Calu3 (cell line): ENCODE results near the gene C3orf62. TPM values are rescaled to one million over a fixed set of nuclear protein-coding genes. Genes with fewer than 3 reads are reported as not detected.
"Not testable (repeated sequence)": the region's sequence is repeated elsewhere in the genome, so short reads cannot be mapped to it uniquely, and the experiment has no call there.

Experiments
- BruUV-seq: library from RNA; stranded (reverse); fragments of 400-500 nt; replicated peaks from 2 replicates; lab custom pipeline; 2021; lab: Mats Ljungman, UMichigan
- CTCF ChIA-PET: fragments of 300-600 bp; sonication (Branson Sonifier 250); formaldehyde crosslinking; loops from one replicate; lab custom pipeline; 2022; ENCODE audit warnings: antibody characterized with exemption; lab: Charles Lee
- DNase-seq: peaks from one replicate; pipeline ENCODE4 v3.0.0; 2022
- H3K27ac Mint-ChIP-seq: one replicate; pipeline ENCODE4 v1.8.0; 2022; ENCODE audit warnings: mixed read lengths; ENCODE audit not compliant: unreplicated experiment
- H3K27me3 Mint-ChIP-seq: one replicate; pipeline ENCODE4 v1.8.0; 2022; ENCODE audit warnings: mixed read lengths; ENCODE audit not compliant: unreplicated experiment
- H3K36me3 Mint-ChIP-seq: one replicate; pipeline ENCODE4 v1.8.0; 2022; ENCODE audit warnings: mild to moderate bottlenecking, moderate library complexity, mixed read lengths; ENCODE audit not compliant: insufficient read depth, unreplicated experiment
- H3K4me1 Mint-ChIP-seq: one replicate; pipeline ENCODE4 v1.8.0; 2022; ENCODE audit warnings: mild to moderate bottlenecking, low read depth, mixed read lengths; ENCODE audit not compliant: unreplicated experiment
- H3K4me3 Mint-ChIP-seq: one replicate; pipeline ENCODE4 v1.8.0; 2022; ENCODE audit warnings: mild to moderate bottlenecking, low read depth, moderate library complexity, mixed read lengths; ENCODE audit not compliant: unreplicated experiment
- H3K9me3 Mint-ChIP-seq: one replicate; pipeline ENCODE4 v1.8.0; 2022; ENCODE audit warnings: low read depth, mixed read lengths; ENCODE audit not compliant: unreplicated experiment
- intact Hi-C: fragments of 100-400 bp; cut with micrococcal nuclease; formaldehyde crosslinking; loops from one replicate; pipeline ENCODE4 v1.10.0; 2022; ENCODE audit not compliant: unreplicated experiment
- total RNA-seq: library from RNA; stranded (reverse); gene quantifications from 2 replicates; pipeline ENCODE4 v1.2.3, GENCODE V29; 2022
- TF ChIP-seq, protein P1 (sequence below): fragments of 200-600 bp; IDR thresholded peaks from one replicate; pipeline ENCODE4 v1.8.0; 2022; ENCODE audit warnings: antibody characterized with exemption; ENCODE audit not compliant: unreplicated experiment

C3orf62 gene
- total RNA-seq, 1 experiment from 2014 or later: 6.7 TPM

DNA sequence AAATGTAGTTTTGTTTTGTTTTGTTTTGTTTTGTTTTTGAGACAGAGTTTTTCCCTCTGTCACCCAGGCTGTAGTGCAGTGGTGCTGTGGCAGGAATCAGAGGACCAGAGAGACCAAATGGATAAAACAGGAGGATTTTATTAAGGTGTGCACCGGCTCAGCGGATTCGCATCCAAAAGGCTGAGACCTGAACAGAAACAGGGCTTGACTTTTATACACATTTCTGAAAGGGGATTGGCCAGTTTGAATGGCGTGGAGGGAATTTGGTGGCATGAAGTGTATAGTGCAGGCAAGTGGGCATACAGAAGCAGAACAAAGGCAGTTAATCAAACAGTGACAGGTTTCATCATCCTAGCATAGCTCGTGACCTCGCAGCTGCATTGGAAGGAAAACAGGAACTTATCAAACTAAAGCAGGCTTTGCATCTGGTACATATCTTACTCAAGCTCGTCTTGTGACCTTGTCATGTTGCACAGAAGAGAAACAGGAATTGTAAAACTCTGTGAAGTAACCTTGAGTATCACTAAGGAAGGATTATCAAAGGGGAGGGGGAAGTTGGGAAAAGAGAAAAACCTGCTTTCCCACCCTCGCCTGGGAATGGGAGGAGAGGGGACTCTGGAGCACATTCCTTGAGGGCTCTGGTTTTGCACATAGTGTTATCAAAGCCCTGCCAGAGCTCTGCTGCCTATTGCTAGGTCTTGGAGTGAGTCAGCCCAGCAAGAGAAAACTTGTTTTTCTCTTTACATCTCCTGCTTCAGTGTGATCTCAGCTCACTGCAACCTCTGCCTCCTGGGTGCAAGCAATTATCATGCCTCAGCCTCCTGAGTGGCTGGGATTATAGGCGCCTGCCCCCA, 38.5 kb downstream of the C3orf62 start:
- Mint-ChIP-seq H3K27ac (no peak overlapping the region), H3K27me3 (no peaks in the 10 kb centered on the region), H3K4me1 (no peaks in the 10 kb centered on the region), H3K36me3 (no peaks in the 10 kb centered on the region), H3K9me3 (no peaks in the 10 kb centered on the region), H3K4me3 (no peak overlapping the region)
- TF ChIP-seq, protein P1, sequence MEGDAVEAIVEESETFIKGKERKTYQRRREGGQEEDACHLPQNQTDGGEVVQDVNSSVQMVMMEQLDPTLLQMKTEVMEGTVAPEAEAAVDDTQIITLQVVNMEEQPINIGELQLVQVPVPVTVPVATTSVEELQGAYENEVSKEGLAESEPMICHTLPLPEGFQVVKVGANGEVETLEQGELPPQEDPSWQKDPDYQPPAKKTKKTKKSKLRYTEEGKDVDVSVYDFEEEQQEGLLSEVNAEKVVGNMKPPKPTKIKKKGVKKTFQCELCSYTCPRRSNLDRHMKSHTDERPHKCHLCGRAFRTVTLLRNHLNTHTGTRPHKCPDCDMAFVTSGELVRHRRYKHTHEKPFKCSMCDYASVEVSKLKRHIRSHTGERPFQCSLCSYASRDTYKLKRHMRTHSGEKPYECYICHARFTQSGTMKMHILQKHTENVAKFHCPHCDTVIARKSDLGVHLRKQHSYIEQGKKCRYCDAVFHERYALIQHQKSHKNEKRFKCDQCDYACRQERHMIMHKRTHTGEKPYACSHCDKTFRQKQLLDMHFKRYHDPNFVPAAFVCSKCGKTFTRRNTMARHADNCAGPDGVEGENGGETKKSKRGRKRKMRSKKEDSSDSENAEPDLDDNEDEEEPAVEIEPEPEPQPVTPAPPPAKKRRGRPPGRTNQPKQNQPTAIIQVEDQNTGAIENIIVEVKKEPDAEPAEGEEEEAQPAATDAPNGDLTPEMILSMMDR: no peak
- no peak for DNase-seq
- BruUV-seq: no TSS peak
- intact Hi-C loops: no loop called here
- CTCF ChIA-PET: no interaction called here

DNA sequence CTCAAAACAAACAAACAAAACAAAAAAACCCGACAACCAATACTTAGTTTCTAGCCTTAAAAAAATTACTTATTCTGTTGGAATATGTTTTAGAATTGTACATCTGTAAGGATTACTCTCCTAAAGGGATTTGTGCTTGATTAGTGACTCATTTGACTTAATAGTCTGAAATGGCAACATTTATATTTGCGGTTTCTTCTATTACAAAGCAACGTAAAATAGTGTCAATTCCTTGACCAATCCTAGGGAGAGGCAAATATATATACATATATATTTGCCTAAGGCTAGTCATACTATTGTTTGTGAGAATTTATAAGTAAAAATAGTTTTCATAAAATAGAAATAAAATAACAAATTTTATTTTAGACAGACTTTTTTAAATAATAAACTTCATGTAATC, 39.7 kb downstream of the C3orf62 start:
- Mint-ChIP-seq H3K27ac (no peak overlapping the region), H3K4me3 (no peak overlapping the region), H3K4me1 (no peaks in the 10 kb centered on the region), H3K9me3 (no peaks in the 10 kb centered on the region), H3K36me3 (no peaks in the 10 kb centered on the region), H3K27me3 (no peaks in the 10 kb centered on the region)
- no TSS peak for BruUV-seq
- TF ChIP-seq, protein P1: no peak
- intact Hi-C loops: no loop called here
- CTCF ChIA-PET: no interaction called here
- DNase-seq: no peak

DNA sequence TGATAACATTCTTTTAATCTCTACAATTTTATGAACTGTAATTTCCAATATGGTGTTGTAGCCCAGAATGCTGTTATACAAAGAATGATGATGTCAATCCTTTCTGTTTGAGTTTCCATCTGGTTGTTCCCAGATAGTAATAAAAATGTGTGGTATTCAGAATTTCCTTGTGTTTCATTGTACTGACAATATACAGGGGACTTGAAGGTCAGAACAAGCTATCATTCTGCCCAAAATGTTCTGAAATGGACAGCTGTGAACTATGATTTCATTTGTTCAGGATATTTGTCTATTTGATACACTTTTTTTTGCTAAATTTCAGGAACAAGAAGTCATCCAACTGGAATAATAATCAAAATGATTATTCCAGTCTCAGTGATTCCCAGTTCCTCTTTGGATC, 40.8 kb downstream of the C3orf62 start:
- CTCF ChIA-PET: no interaction called here
- intact Hi-C loops: no loop called here
- Mint-ChIP-seq H3K36me3 (no peaks in the 10 kb centered on the region), H3K4me3 (no peak overlapping the region), H3K9me3 (no peaks in the 10 kb centered on the region), H3K4me1 (no peaks in the 10 kb centered on the region), H3K27ac (no peak overlapping the region), H3K27me3 (no peaks in the 10 kb centered on the region)
- no peak for DNase-seq
- BruUV-seq: no TSS peak
- TF ChIP-seq, protein P1: no peak

DNA sequence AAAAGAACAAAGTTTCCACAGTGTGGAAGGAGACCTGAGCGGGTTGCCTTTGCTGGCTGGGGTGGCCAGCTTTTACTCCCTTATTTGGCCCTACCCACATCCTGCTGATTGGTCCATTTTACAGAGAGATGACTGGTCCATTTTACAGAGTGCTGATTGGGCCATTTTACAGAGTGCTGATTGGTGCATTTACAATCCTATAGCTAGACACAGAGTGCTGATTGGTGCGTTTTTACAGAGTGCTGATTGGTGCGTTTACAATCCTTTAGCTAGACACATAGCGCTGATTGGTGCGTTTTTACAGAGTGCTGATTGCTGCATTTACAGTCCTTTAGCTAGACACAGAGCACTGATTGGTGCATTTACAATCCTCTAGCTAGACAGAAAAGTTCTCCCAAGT, 48.2 kb downstream of the C3orf62 start:
- H3K9me3 Mint-ChIP-seq: not testable (repeated sequence)

DNA sequence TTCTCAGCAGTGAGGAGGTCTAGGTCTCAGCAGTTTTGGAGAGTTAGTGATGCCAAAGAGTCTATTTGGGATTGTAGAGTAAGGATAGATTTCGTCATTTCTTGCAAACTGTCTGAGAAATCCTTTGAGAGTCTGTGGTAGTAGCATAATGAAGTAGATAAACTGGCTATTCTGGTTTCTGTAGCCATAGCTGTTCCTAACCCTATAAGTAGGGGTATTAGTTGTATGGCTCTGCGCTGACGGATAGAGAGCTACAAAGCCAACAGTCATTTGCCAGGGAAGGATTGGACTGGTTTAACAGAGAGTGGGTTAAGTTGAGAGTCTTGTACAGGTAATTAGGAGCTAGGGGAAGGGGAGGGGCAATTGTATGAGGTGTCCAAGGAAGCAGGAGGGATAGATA, 55.0 kb downstream of the C3orf62 start:
- H3K27ac Mint-ChIP-seq: peak overlapping the region; percentile 53
- intact Hi-C loops: no loop called here
- H3K9me3 Mint-ChIP-seq: no peaks in the 10 kb centered on the region
- H3K4me1 Mint-ChIP-seq: peaks cover 38% of the 10 kb centered on the region
- peaks cover 15% of the 10 kb centered on the region for H3K36me3 Mint-ChIP-seq
- H3K4me3 Mint-ChIP-seq: no peak overlapping the region
- no TSS peak for BruUV-seq
- CTCF ChIA-PET: no interaction called here
- no peaks in the 10 kb centered on the region for H3K27me3 Mint-ChIP-seq
- no peak for DNase-seq
- TF ChIP-seq, protein P1: no peak

More for the DNA sequence above, 48.2 kb downstream of the C3orf62 start:
- H3K4me1 Mint-ChIP-seq, H3K27me3 Mint-ChIP-seq, H3K4me3 Mint-ChIP-seq, BruUV-seq, DNase-seq, H3K36me3 Mint-ChIP-seq, intact Hi-C loops, H3K27ac Mint-ChIP-seq: not testable (repeated sequence)
- CTCF ChIA-PET: interaction anchor here (0.5 kb wide), 1 partner anchor 15 kb away, joined by 4 read pairs; no protein-coding TSS in a partner anchor

DNA sequence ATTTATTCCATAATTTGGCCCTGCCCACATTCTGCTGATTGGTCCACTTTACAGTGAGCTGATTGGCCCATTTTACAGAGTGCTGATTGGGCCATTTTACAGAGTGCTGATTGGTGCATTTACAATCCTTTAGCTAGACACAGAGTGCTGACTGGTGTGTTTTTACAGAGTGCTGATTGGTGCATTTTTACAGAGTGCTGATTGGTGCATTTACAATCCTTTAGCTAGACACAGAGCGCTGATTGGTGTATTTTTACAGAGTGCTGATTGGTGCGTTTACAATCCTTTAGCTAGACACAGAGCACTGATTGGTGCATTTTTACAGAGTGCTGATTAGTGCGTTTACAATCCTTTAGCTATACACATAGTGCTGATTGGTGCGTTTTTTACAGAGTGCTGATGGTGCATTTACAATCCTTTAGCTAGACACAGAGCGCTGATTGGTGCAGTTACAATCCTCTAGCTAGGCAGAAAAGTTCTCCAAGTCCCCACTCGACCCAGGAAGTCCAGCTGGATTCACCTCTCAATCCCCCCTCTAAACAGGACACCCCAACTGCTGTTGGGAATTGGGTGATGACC, 56.0 kb downstream of the C3orf62 start:
- H3K27me3 Mint-ChIP-seq, DNase-seq, CTCF ChIA-PET, intact Hi-C loops, BruUV-seq, H3K4me3 Mint-ChIP-seq, H3K9me3 Mint-ChIP-seq: not testable (repeated sequence)
- Mint-ChIP-seq H3K4me1 (peaks cover 38% of the 10 kb centered on the region), H3K27ac (peak overlapping the region; percentile 53), H3K36me3 (peaks cover 15% of the 10 kb centered on the region)
